MM.1S (cell line): ENCODE data around the gene KRR1.

Experiments used
- DNase-seq: peaks from one replicate; pipeline ENCODE4 v3.0.0-alpha.2; 2015
- H2AFZ ChIP-seq: fragments of 300-600 bp; sonication (generic); 2 replicates; pipeline ENCODE4 v1.6.0; 2016; ENCODE audit warnings: antibody characterized with exemption, low read length
- H3F3A ChIP-seq: fragments of 300-600 bp; sonication (generic); 2 replicates; pipeline ENCODE4 v1.6.1; 2016; ENCODE audit warnings: mild to moderate bottlenecking, antibody characterized with exemption, low read length, moderate library complexity, mixed read lengths; ENCODE audit not compliant: insufficient read depth
- H3K27ac ChIP-seq: fragments of 300-600 bp; sonication (generic); 2 replicates; pipeline ENCODE4 v1.5.1; 2016; ENCODE audit warnings: mild to moderate bottlenecking, low read length
- H3K27me3 ChIP-seq: fragments of 300-600 bp; sonication (generic); replicated peaks from 2 replicates; pipeline ENCODE4 v1.6.0; 2016; ENCODE audit warnings: low read length; ENCODE audit not compliant: insufficient read depth
- H3K36me3 ChIP-seq: fragments of 300-600 bp; sonication (generic); replicated peaks from 2 replicates; pipeline ENCODE4 v1.6.1; 2016; ENCODE audit warnings: mild to moderate bottlenecking, low read length, mixed read lengths; ENCODE audit not compliant: insufficient read depth
- H3K4me1 ChIP-seq: fragments of 300-600 bp; sonication (generic); 2 replicates; pipeline ENCODE4 v1.6.1; 2016; ENCODE audit warnings: low read length, mixed read lengths
- H3K4me2 ChIP-seq: fragments of 300-600 bp; sonication (generic); 2 replicates; pipeline ENCODE4 v1.6.0; 2016; ENCODE audit warnings: low read depth, low read length
- H3K4me3 ChIP-seq: fragments of 300-600 bp; sonication (generic); 2 replicates; pipeline ENCODE4 v1.5.1; 2016; ENCODE audit warnings: low read length, mixed read lengths
- H3K79me2 ChIP-seq: fragments of 300-600 bp; sonication (generic); 2 replicates; pipeline ENCODE4 v1.6.1; 2016; ENCODE audit warnings: mixed run types, low read length, mixed read lengths
- H3K9ac ChIP-seq: fragments of 300-600 bp; sonication (generic); 2 replicates; pipeline ENCODE4 v1.6.1; 2016; ENCODE audit warnings: low read length, mixed read lengths
- H3K9me2 ChIP-seq: fragments of 300-600 bp; sonication (generic); replicated peaks from 2 replicates; pipeline ENCODE4 v1.6.1; 2016; ENCODE audit warnings: mild to moderate bottlenecking, low read length, mixed read lengths; ENCODE audit not compliant: insufficient read depth
- H3K9me3 ChIP-seq: fragments of 300-600 bp; sonication (generic); replicated peaks from 2 replicates; pipeline ENCODE4 v1.6.1; 2016; ENCODE audit warnings: mild to moderate bottlenecking, low read length, mixed read lengths; ENCODE audit not compliant: insufficient read depth
- H4K20me1 ChIP-seq: fragments of 300-600 bp; sonication (generic); 2 replicates; pipeline ENCODE4 v1.6.1; 2016; ENCODE audit warnings: mild to moderate bottlenecking, low read length, moderate library complexity, mixed read lengths; ENCODE audit not compliant: insufficient read depth
- CTCF ChIP-seq: fragments of 300-600 bp; sonication (generic); IDR thresholded peaks from 2 replicates; pipeline ENCODE4 v1.5.1; 2016; ENCODE audit warnings: antibody characterized with exemption, low read length, mixed read lengths
- EZH2 ChIP-seq: fragments of 300-600 bp; sonication (generic); optimal IDR thresholded peaks from 2 replicates; pipeline ENCODE3; 2017; ENCODE audit warnings: low read depth, mild to moderate bottlenecking, antibody characterized with exemption, low read length, mixed read lengths
- EZH2phosphoT487 ChIP-seq: fragments of 300-600 bp; sonication (generic); IDR thresholded peaks from 2 replicates; pipeline ENCODE4 v1.6.1; 2018; ENCODE audit warnings: antibody characterized with exemption, low read length

The KRR1 gene

GRCh38 chr12:75491169-75491568 is 20.2 kb downstream of the KRR1 start:
- H3F3A ChIP-seq = no peaks in the 10 kb centered on the region; the same call in 1 of the 2 replicates
- TF ChIP-seq CTCF = no peak
- no peak for TF ChIP-seq EZH2
- TF ChIP-seq EZH2phosphoT487 = no peak
- H3K36me3 ChIP-seq = no peaks in the 10 kb centered on the region

GRCh38 chr12:75489613-75490210 is 21.7 kb downstream of the KRR1 start:
- Histone ChIP-seq H3K4me3 (no peak overlapping the region), H3F3A (no peaks in the 10 kb centered on the region; the same call in 1 of the 2 replicates), H3K36me3 (no peaks in the 10 kb centered on the region)

More at GRCh38 chr12:75491169-75491568, 20.2 kb downstream of the KRR1 start:
- no peak overlapping the region for H3K9ac ChIP-seq
- no peaks in the 10 kb centered on the region for H3K27me3 ChIP-seq
- H3K4me2 ChIP-seq = no peak overlapping the region
- no peaks in the 10 kb centered on the region for H3K9me2 ChIP-seq
- H3K4me1 ChIP-seq = no peaks in the 10 kb centered on the region
- DNase-seq = no peak
- H3K9me3 ChIP-seq = no peaks in the 10 kb centered on the region
- H2AFZ ChIP-seq = no peak overlapping the region
- no peak overlapping the region for H3K27ac ChIP-seq
- no peaks in the 10 kb centered on the region for H4K20me1 ChIP-seq
- H3K79me2 ChIP-seq = no peaks in the 10 kb centered on the region
- H3K4me3 ChIP-seq = no peak overlapping the region

GRCh38 chr12:75489187-75489586 is 22.2 kb downstream of the KRR1 start:
- no peak for DNase-seq
- Histone ChIP-seq H3K9me2 (no peaks in the 10 kb centered on the region), H4K20me1 (no peaks in the 10 kb centered on the region), H3K4me2 (no peak overlapping the region), H3K79me2 (no peaks in the 10 kb centered on the region), H3K9me3 (no peaks in the 10 kb centered on the region), H3K4me3 (no peak overlapping the region), H3K27ac (no peak overlapping the region), H3K36me3 (no peaks in the 10 kb centered on the region), H3K9ac (no peak overlapping the region), H3K27me3 (no peaks in the 10 kb centered on the region), H2AFZ (no peak overlapping the region), H3F3A (no peaks in the 10 kb centered on the region; the same call in 1 of the 2 replicates), H3K4me1 (no peaks in the 10 kb centered on the region)
- TF ChIP-seq CTCF (no peak), EZH2phosphoT487 (no peak), EZH2 (no peak)

More at GRCh38 chr12:75489613-75490210, 21.7 kb downstream of the KRR1 start:
- Histone ChIP-seq H3K4me2 (no peak overlapping the region), H4K20me1 (no peaks in the 10 kb centered on the region), H3K9me2 (no peaks in the 10 kb centered on the region), H3K27ac (no peak overlapping the region), H3K79me2 (no peaks in the 10 kb centered on the region), H2AFZ (no peak overlapping the region), H3K9ac (no peak overlapping the region), H3K27me3 (no peaks in the 10 kb centered on the region), H3K4me1 (no peaks in the 10 kb centered on the region), H3K9me3 (no peaks in the 10 kb centered on the region)
- DNase-seq = no peak
- TF ChIP-seq EZH2phosphoT487 (no peak), EZH2 (no peak), CTCF (no peak)
